Tibial artery (tissue), 4 donors: ENCODE measurements around the gene CKB.

ENCODE experiments used
- DNase-seq, 2 donors: peaks; one replicate each; pipeline ENCODE4 v3.0.0-alpha.2; 2019
- H3K27ac ChIP-seq, 2 donors: fragments of 200-600 bp; sonication (generic) in 1 of 2; 1 replicate in 1 of 2; 2 replicates in 1 of 2; pipeline ENCODE4 v1.5.1; 2018 to 2019; ENCODE audit warnings: mild to moderate bottlenecking in 1 of 2
- H3K27me3 ChIP-seq, 2 donors: fragments of 200-600 bp; sonication (generic) in 1 of 2; one replicate each; pipeline versions ENCODE4 v1.5.1 to v1.6.0; 2016 to 2019
- H3K36me3 ChIP-seq, 3 donors: fragments of 200-600 bp; sonication (generic) in 2 of 3; one replicate each; pipeline ENCODE4 v1.5.1; 2016 to 2019; ENCODE audit warnings: mild to moderate bottlenecking in 2 of 3
- H3K4me1 ChIP-seq, 4 donors: fragments of 200-600 bp; sonication (generic) in 2 of 4; 1 replicate in 3 of 4; 2 replicates in 1 of 4; pipeline ENCODE4 v1.5.1; 2016 to 2019
- H3K4me3 ChIP-seq, 2 donors: fragments of 200-600 bp; sonication (generic) in 1 of 2; 1 replicate in 1 of 2; 2 replicates in 1 of 2; pipeline ENCODE4 v1.5.1; 2018 to 2019; ENCODE audit warnings: mild to moderate bottlenecking in 2 of 2
- H3K9me3 ChIP-seq, 3 donors: fragments of 200-600 bp; sonication (generic) in 1 of 3; one replicate each; pipeline ENCODE4 v1.5.1; 2016 to 2019
- CTCF ChIP-seq, 2 experiments: fragments of 200-600 bp in 1 of 2; fragments of 450-650 bp in 1 of 2; IDR thresholded peaks; one replicate each; pipeline ENCODE4 v1.5.1; 2017 to 2019; ENCODE audit warnings: antibody characterized with exemption in 2 of 2, mild to moderate bottlenecking in 1 of 2, moderate library complexity in 1 of 2
- intact Hi-C: fragments of 100-400 bp; cut with DNase I; formaldehyde crosslinking; loops from one replicate; pipeline ENCODE4 v1.15.0; 2023; ENCODE audit warnings: low total_unique reads

Gene CKB

GRCh38 chr14:103500148-103500990, 22.3 kb downstream of the CKB start:
- Histone ChIP-seq H3K4me1 (peaks cover 0 to 7% (median 3%) of the 10 kb centered on the region in 4 donors), H3K4me3 (no peak overlapping the region), H3K27me3 (no peaks in the 10 kb centered on the region), H3K36me3 (peaks cover 44 to 77% (median 55%) of the 10 kb centered on the region in 3 donors), H3K27ac (peak overlapping the region; percentile 60 to 65), H3K9me3 (no peaks in the 10 kb centered on the region)
- DNase-seq = peak; percentile 92 to 93
- TF ChIP-seq CTCF (IDR thresholded peaks at IDR 0.05) = peak; percentile 90 to 91
- intact Hi-C loops = no loop called here

- no peak for DNase-seq
- intact Hi-C loops = loop anchor here (10.0 kb wide), 1 partner anchor 45 kb away; no protein-coding TSS in a partner anchor
- TF ChIP-seq CTCF (IDR thresholded peaks at IDR 0.05) = no peak
Measured at GRCh38 chr14:103499709-103500108, 22.9 kb downstream of the CKB start.

DNA sequence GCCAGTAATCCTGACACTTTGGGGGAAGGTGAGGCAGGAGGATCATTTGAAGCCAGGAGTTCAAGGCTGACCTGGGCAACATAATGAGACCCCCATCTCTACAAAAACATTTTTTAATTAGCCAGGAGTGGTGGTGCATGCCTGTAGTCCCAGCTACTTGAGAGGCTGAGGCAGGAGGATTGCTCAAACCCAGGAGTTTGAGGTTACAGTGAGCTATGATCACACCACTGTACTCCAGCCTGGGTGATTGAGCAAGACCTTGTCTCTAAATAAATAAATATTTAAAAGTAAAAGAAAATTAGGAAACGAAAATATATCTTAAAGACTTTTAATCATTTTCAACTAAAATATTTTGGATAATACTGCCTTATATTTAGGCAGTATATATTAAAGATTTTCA, 25.9 kb downstream of the CKB start:
- Histone ChIP-seq H3K4me1 (peaks cover 0 to 10% (median 3%) of the 10 kb centered on the region in 4 donors), H3K27me3 (no peaks in the 10 kb centered on the region), H3K27ac (no peak overlapping the region), H3K36me3 (peaks cover 23 to 77% (median 37%) of the 10 kb centered on the region in 3 donors), H3K9me3 (no peaks in the 10 kb centered on the region), H3K4me3 (no peak overlapping the region)
- DNase-seq = no peak
- TF ChIP-seq CTCF (IDR thresholded peaks at IDR 0.05) = no peak
- intact Hi-C loops = loop anchor here (10.0 kb wide), 1 partner anchor 48 kb away; no protein-coding TSS in a partner anchor

More at GRCh38 chr14:103499709-103500108, 22.9 kb downstream of the CKB start:
- no peaks in the 10 kb centered on the region for H3K9me3 ChIP-seq
- peaks cover 0 to 7% (median 3%) of the 10 kb centered on the region in 4 donors for H3K4me1 ChIP-seq
- no peaks in the 10 kb centered on the region for H3K27me3 ChIP-seq
- H3K4me3 ChIP-seq = no peak overlapping the region
- H3K36me3 ChIP-seq = peaks cover 43 to 77% (median 55%) of the 10 kb centered on the region in 3 donors
- no peak overlapping the region for H3K27ac ChIP-seq

DNA sequence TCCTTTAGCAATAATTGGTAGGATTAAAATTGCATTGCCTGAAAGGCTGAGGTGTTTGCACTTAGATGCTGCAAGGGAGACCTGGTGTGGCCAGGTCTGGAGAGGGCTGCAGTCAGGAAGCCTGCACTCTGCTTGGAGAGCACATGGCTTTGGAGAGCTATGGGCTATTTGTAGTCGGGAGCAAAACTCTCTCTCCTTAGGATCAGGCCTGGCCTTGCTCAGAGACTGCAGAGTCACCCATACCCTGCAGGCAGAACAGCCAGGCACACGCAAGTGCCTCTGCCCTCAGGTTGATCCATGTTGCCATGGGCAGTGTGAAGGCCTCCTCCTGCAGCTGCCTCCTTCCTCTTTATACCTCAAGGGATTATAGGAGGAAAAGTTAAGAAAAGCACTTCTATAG, 26.8 kb downstream of the CKB start:
- no peak overlapping the region for H3K4me3 ChIP-seq
- H3K36me3 ChIP-seq = peaks cover 26 to 77% (median 37%) of the 10 kb centered on the region in 3 donors
- H3K9me3 ChIP-seq = no peaks in the 10 kb centered on the region
- H3K4me1 ChIP-seq = peaks cover 0 to 10% (median 3%) of the 10 kb centered on the region in 4 donors
- no peak for DNase-seq
- no peaks in the 10 kb centered on the region for H3K27me3 ChIP-seq
- intact Hi-C loops = loop anchor here (10.0 kb wide), 1 partner anchor 49 kb away; no protein-coding TSS in a partner anchor
- H3K27ac ChIP-seq = no peak overlapping the region
- TF ChIP-seq CTCF (IDR thresholded peaks at IDR 0.05) = no peak

DNA sequence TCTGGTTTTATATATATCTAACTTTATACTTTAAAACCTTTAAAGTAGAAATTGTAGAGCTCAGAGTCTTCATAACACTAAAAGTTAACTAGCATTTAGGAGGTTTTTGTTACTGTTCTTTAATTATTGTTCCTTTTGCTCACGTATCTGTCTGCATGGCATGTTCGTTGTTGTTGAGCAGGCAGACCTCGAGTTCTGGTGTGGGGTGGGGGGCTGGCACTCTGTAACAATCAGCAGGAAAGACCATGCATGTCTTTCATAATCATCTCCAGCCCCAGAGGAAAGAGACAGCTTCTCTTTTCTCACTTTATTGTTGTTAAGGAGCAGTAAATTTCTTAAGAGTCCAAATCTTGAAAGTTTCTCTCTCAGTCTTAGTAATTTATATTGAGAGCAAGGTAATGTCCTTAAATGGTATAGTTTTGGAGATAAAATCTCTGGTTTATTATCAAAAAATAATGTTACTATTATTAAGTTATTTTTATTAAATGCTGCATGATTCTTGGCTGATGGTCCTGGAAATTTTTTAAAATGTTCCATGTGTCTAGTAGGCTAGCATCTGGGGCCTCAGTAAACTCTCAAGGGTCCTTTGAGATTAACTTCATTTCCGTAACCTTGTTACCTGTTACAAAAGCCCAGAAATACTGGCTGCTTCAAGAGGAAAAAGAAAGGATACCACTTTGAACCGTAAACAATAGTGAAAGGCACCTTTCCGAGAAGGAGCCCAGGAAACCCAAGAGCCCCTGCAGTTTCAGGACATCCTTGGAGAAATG, 30.3 kb downstream of the CKB start:
- DNase-seq = no peak
- H3K4me3 ChIP-seq = no peak overlapping the region
- no peak for TF ChIP-seq CTCF (IDR thresholded peaks at IDR 0.05)
- no peaks in the 10 kb centered on the region for H3K9me3 ChIP-seq
- peak overlapping the region in 1 of 2 donors; percentile 38 for H3K27ac ChIP-seq
- intact Hi-C loops = loop anchor here (10.0 kb wide), 1 partner anchor 52 kb away; no protein-coding TSS in a partner anchor
- H3K27me3 ChIP-seq = no peaks in the 10 kb centered on the region
- peaks cover 0 to 3% (median 0%) of the 10 kb centered on the region in 4 donors for H3K4me1 ChIP-seq
- H3K36me3 ChIP-seq = peaks cover 46 to 88% (median 58%) of the 10 kb centered on the region in 3 donors
